GM12873 (cell line): ENCODE measurements around the gene E2F6.

ENCODE experiments used
- TF ChIP-seq, protein P1 (sequence below): IDR thresholded peaks from 2 replicates; pipeline ENCODE4 v1.5.1; 2012; ENCODE audit warnings: low read depth, mild to moderate bottlenecking, moderate library complexity, low read length, control low read depth; ENCODE audit not compliant: insufficient read depth; ENCODE audit errors: missing control alignments

The E2F6 gene

DNA sequence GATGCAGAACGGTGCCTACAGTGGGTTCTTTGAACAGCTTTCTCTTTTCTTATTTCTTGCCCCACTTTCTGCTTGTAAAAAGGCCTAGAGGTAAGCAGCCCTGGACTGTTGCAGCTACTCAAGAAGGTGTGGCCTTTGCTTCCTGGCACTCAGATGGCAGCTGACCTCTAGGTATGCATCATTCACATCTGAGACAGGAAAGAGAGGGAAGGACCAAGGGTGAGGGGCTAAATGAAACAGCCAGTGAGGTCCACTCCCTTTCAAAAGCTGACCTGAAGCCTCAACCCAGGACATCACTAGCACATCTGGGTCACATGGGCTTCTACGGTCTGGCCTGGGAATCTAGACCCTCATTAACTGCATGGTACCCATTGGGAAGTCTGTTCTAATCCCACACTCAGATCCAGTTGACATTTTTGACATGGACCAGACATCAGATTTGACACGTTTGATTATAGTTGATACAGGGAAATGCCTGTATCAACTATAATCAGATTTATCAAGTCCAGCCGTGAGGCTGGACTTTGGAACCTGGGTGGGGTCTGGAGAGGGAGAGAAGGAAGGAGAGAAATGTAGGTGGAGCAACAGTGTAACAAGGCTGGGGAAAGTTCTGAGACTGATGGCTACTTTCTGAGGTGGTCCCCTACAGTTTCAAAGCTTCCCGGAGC, 60.2 kb downstream of the E2F6 start:
- TF ChIP-seq, protein P1, sequence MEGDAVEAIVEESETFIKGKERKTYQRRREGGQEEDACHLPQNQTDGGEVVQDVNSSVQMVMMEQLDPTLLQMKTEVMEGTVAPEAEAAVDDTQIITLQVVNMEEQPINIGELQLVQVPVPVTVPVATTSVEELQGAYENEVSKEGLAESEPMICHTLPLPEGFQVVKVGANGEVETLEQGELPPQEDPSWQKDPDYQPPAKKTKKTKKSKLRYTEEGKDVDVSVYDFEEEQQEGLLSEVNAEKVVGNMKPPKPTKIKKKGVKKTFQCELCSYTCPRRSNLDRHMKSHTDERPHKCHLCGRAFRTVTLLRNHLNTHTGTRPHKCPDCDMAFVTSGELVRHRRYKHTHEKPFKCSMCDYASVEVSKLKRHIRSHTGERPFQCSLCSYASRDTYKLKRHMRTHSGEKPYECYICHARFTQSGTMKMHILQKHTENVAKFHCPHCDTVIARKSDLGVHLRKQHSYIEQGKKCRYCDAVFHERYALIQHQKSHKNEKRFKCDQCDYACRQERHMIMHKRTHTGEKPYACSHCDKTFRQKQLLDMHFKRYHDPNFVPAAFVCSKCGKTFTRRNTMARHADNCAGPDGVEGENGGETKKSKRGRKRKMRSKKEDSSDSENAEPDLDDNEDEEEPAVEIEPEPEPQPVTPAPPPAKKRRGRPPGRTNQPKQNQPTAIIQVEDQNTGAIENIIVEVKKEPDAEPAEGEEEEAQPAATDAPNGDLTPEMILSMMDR = no peak

DNA sequence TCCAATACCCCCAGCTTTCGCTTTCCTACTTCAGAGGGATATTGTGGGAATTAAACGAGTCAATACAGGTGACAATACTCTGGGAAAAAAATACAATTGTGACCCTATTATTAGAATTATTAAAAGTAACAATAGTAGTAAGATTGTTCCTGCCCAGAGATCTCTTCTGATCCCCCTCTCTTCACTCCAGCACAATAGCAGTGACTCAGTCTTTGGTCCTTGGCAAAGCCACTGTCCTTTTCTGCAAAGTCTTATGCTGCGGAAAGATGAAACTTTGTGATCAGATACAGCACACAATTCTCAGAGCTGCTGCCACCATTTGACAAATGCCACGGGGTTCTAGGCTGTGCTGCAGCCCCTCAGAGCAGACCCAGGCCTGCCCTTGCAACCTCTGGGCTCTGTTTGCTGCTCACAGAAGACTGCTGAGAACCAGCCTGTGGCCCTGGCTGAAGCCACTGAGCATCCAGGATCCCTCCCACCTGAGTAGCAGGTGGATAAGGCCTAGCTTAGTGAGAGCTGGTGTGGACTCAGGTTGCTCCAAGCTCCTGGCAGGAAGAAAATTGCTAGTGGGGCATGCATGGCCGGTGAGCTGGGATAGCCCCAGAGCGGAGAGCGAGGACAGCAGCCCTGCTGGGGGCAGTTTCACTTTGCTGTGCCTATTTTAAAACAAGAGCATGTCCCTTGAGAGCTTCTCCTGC, 61.4 kb downstream of the E2F6 start:
- TF ChIP-seq, protein P1 = no peak

DNA sequence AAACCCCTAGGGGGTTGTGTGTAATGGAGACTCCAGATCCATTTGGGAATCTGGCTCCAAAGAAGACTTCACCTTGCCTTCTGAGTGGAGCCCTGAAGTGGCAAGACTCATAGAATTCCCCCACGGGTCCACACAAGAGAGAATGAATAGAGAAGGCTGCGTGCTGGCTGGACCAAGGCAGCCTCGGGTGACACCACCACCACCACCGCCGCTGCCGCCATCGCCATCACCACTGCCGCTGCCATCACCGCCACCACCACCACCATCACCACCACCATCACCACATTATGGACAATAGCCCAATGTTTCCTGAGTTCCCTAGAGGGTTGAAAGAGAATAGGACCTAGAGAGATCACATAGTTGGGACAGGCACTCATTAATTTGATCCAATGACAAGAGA, 63.5 kb downstream of the E2F6 start:
- TF ChIP-seq, protein P1 = no peak

DNA sequence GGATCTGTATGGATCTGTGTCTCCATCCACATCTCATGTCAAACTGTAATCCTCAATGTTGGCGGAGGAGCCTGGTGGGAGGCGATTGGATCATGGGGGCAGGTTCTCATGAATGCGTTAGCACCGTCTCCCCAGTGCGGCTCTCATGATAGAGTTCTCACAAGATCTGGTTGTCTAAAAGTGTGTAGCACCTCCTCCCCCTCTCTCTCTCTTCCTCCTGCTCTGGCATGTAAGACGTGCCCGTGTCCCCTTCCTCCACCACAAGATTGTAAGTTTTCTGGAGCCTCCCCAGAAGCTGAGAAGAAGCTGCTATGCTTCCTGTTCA, 66.6 kb downstream of the E2F6 start:
- TF ChIP-seq, protein P1 = no peak

- TF ChIP-seq, protein P1 = no peak
Observed at GRCh38 chr2:11398750-11399437, 67.1 kb downstream of the E2F6 start.

DNA sequence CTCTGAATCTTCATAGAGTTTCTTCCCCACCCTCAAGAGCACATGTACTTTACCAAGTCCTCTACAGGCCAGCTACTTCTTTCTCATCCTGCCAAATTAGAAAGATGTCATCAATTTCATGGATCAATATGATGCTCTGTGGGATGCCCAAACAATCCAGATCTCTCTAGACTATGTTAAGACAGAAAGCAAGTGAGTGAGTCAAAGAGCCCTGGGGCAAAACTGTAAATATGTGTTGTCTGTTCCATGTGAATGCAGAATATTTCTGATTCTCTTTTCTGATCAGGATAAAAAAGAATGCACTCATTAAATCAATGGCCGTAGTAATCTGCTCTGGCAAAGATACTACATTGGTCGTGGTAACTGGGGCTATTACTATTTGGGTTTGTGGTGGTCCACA, 68.4 kb downstream of the E2F6 start:
- TF ChIP-seq, protein P1 = no peak
